ENCODE data around the gene FXN.
"Not testable (repeated sequence)": the region's sequence is repeated elsewhere in the genome, so short reads cannot be mapped to it uniquely, and the experiment has no call there.

FXN gene

DNA sequence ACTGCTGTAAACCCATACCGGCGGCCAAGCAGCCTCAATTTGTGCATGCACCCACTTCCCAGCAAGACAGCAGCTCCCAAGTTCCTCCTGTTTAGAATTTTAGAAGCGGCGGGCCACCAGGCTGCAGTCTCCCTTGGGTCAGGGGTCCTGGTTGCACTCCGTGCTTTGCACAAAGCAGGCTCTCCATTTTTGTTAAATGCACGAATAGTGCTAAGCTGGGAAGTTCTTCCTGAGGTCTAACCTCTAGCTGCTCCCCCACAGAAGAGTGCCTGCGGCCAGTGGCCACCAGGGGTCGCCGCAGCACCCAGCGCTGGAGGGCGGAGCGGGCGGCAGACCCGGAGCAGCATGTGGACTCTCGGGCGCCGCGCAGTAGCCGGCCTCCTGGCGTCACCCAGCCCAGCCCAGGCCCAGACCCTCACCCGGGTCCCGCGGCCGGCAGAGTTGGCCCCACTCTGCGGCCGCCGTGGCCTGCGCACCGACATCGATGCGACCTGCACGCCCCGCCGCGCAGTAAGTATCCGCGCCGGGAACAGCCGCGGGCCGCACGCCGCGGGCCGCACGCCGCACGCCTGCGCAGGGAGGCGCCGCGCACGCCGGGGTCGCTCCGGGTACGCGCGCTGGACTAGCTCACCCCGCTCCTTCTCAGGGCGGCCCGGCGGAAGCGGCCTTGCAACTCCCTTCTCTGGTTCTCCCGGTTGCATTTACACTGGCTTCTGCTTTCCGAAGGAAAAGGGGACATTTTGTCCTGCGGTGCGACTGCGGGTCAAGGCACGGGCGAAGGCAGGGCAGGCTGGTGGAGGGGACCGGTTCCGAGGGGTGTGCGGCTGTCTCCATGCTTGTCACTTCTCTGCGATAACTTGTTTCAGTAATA is at the start of gene FXN:
Gene FXN (plus strand): TSS at position 315 of the 871 bp plus-strand sequence. CDS start 31 bp downstream, at position 346.
- DNase-seq (ENCODE audit: low spot score) (peak; percentile 70), FAIRE-seq (no peak)

DNA sequence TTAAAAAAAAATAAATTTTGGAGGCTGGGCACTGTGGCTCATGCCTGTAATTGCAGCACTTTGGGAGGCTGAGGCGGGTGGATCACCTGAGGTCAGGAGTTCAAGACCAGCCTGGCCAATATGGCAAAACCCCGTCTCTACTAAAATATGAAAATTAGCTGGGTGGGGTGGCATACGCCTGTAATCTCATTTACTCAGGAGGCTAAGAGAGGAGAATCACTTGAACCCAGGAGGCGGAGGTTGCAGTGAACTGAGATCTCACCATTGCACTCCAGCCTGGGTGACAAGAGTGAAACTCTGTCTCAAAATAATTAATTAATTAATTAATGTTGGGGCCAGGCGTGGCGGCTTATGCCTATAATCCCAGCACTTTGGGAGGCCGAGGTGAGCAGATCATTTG is 48.6 kb upstream of the FXN start:
- not testable (repeated sequence) for DNase-seq (ENCODE audit: low spot score); FAIRE-seq

DNA sequence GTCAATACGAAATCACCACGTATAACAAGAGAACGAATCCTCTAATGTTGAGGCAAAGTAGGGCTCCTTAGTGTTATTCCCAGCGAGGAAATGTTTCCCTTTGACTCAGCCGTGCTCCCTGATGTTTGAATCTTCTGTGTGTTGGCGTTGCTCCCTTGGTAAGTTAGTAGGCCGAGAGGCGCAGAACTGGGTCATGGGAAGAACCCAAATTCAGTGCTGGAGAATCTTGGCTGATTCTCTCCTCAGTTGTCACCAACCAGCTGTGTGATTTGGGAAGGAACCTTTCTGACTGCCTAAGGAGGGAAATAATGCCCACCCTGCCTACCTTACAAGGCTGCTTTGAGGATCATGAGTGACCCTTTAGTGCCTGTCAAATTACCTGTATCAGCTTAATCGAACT is 44.1 kb upstream of the FXN start:
- DNase-seq (ENCODE audit: low spot score) (no peak), FAIRE-seq (no peak)

DNA sequence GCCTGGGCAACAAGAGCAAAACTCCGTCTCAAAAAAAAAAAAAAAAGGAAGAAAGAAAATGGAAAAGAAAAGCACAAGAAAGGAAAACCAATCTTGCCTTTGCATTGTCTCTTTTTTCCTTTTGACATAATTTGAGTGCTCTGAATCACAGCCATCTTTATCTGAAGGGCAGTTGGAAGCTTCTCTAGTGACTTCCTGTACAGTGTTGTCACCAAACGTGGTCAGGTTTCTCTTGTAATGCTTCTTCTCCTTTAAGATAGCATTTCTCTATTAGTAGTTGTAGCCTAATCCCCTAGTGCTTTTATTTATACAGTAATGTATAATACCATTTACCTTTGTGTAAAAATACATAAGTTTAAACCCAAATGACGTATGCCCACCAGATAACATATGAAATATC is 39.8 kb upstream of the FXN start:
- DNase-seq (ENCODE audit: low spot score) (no peak), FAIRE-seq (no peak)

DNA sequence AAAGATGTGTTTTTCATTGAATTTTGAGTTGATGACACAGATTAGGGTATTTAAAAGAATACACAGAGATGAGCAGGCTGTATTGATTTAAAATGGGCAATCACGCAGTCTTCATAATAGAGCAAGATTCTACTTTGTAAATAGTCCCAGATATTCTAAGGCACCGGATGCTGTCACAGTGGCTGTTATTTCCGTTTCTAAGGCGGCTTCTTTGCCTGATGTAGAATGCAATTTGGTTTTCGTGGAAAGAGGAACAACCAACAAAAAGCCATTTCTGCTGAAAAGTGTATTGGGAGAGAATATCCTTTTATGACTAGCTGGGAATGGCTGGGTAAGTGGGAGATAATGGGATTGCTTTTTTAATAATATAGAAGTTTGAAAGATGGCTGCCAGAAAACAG is 39.1 kb upstream of the FXN start:
- FAIRE-seq (no peak), DNase-seq (ENCODE audit: low spot score) (no peak)

DNA sequence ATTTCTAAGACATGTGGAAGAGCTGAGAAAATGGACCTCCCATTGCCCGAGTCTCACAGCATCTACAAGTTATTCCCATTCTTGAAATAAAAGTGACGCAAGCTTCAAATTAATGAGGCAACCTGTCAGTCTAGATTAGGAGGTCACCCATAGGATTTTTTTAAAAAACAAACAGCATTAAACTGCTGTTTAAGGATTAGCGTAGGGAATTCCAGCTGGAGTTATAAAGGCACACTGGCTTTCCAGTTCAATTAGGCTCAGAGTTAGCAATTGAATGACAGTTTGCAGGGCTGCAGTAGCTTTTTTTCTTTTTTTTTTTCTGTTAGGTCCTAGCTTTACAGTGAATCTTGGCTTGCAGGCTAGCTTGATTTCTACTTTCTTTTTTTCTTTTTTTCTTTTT is 37.9 kb upstream of the FXN start:
- FAIRE-seq = no peak

DNA sequence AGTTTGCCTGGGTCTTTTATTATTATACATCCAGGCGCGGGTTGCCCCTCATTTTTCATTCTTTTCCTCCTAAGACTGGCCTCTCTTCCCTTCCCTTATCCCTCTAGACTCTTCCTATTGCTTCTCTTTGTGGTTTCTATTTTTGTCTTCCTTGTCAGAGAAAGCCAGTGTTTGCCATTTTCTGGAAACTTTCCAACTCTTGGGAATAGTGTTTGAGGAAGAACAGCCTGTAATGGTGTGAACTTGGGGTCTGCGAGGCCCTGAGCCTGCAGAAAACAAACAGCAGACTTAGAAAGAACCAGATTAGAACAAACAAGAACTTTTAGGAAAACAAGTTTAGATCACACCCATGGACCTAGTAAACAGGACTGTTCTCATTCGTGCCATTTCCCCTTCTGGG is 37.2 kb upstream of the FXN start:
- FAIRE-seq (no peak), DNase-seq (ENCODE audit: low spot score) (no peak)

More for the DNA sequence above, 37.9 kb upstream of the FXN start:
- DNase-seq (ENCODE audit: low spot score) = no peak

DNA sequence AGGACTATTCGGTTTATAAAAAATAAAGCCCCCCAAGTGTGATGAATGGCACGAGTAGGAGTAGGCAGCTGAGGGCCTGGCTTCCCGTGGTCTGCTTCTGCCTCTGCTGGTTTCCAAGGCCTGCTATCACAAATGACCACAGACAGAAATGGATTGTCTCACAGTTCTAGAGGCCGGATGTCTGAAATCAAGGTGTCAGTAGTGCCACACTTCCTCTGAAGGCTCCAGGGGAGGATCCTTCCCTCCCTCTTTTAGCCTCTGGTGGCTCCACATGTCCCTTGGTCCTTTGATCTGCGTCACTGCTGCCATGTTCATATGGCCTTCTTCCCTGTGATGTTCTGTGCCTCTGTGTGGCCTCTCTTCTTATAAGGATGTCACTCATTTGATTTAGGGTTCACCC is 36.7 kb upstream of the FXN start:
- DNase-seq (ENCODE audit: low spot score) (no peak), FAIRE-seq (no peak)

DNA sequence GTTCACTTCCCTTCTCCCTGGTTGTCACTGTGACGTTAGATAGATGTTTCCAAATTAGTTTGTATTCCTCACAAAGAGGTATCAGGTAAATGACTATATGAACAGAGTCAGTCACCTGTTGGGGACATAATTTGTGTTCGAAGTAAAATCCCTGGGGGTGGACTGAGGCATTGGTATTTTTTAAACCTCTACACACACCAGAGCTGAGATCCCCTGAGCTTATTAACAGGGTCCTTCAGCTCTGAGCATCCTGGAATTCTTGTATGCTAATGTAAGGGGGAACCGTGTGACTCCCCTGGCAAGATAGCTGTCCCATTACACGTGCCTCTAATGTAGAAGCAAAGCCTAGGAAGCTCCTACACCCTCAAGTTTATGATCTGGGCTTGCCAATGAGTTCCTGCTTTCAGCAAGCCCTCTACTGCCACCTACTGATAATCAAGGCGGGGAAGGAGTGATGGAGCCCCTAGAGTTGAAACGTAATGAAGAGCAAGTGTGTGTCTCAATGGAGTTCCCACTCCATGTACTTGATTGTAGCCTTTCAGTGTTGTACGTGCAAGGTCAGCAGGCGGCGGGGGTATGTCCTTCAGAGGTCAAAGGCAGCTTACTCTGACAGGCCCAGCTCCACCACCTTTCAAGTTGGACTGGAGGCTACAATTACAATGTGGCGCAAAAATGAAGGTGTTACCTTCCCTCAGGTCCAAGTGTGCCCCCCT is 36.0 kb upstream of the FXN start:
- peak; percentile 37 for DNase-seq (ENCODE audit: low spot score)
- FAIRE-seq = no peak

DNA sequence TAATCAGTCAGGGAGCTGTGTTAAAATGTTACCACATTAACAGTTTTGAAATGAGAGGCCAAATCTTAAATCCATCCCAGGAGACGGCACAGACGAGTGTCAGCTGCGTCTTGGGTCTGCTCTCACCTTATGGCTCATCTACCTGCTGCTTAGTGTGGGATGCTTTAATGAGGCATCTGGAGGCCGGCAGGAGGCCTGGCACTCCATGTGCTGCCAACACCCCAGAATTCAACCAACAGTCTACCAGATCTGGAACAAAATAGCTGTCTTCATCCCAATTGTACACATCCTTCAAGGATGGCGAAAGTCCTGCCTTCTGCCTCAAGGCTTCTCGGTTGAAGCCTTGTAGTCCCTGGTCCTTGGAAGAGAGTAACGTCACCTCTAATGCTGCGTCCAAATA is 33.6 kb upstream of the FXN start:
- FAIRE-seq = no peak
- no peak for DNase-seq (ENCODE audit: low spot score)

DNA sequence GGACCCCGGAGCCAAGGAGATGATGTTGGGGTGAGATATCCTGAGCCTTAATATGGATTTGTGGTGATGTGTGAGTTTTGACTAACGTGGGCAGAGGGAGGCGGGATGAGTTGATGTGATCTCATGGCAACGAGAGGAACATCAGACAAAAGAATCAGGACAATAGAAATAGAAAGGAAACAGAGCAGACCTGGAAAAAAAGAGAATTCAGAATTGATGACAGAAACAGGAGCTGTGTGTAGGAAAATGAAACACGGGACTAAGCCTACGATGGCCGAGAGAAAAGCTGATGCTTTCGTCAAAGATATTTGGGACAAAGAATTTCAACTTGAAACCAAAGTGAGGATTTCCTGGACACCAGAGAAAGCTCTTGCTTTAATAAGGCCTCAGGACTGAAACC is 32.5 kb upstream of the FXN start:
- no peak for FAIRE-seq
- no peak for DNase-seq (ENCODE audit: low spot score)

DNA sequence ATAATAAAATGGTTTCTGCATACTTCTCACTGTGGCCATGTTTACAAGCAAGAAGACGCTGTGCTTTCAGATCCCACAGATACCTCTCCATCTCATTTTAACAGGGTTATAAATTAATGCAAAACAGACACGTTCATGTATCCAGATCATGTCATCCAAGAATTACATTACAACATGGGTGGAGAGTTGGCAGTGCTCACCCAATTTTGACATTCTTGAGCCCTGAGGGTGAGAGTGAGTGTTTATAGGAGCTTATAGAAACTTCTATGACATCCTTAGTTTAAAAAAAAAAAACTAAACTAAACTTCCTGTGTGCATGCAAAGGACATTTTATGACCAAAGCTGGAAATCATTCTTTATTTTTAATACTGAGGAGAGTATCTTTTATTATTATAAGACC is 30.7 kb upstream of the FXN start:
- no peak for FAIRE-seq
- DNase-seq (ENCODE audit: low spot score) = no peak

DNA sequence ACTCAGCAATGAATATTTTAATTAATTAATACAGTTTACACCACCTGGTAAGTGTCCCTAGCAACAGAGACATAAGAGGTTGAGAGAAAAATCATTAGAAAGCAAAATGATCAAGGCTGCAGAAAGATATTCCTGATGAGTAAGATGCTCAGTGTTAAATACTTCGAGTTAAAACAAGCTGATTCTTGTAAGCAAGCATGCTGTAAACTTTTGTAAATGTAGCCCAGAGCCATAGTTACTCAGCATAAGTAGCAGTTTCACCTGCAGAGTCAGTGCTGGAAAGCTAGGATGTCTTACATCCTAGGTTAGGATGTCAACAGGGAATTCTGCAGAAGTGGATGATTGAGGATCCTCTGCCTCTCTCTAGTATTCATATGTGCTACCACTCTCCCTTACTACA is 25.8 kb upstream of the FXN start:
- FAIRE-seq = no peak
- no peak for DNase-seq (ENCODE audit: low spot score)

DNA sequence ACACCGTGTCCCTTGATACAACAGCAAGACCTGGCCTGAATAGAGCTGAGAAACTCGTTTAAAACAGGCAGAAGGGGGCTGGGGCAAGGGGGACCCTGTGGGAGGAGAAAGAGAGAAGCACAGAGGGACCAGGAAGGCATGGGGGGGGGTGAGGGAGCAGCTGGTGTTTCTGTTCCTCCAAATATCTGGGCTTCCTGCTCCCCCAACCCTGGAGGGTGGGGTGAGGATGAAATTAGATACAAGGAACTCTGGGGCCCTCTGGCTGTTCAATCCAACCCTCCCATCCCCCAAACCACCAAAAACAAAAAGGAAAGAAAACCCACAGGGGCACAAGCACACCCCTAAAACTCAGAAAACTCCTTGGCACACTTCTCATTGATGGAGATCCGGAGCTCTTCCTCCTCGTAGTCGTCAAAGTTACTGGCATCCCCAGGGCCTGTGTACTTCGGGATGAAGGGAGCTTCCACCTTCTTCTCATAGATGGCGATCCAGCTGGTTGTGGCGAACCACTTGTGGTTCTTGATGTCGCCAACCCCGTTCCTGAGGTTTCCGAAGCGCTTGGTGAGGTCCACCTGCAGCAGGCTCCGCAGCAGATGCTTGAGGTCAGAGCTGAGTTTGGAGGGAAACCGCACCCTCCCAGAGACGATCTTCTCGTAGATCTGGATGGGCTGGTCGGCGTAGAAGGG is 22.7 kb upstream of the FXN start:
- DNase-seq (ENCODE audit: low spot score) (no peak), FAIRE-seq (no peak)

DNA sequence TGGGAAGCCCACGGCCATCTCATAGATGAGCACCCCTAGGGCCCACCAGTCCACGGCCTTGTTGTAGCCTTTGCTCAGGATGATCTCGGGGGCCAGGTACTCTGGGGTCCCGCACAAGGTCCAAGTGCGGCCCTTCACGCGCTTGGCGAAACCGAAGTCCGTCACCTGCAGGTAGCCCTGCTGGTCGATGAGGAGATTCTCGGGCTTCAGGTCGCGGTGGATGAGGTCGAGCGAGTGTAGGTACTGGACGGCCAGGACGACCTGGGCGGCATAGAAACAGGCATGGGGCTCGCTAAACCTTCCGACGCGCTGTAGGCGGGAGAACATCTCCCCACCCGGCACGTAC is 22.2 kb upstream of the FXN start:
- FAIRE-seq (no peak), DNase-seq (ENCODE audit: low spot score) (no peak)

DNA sequence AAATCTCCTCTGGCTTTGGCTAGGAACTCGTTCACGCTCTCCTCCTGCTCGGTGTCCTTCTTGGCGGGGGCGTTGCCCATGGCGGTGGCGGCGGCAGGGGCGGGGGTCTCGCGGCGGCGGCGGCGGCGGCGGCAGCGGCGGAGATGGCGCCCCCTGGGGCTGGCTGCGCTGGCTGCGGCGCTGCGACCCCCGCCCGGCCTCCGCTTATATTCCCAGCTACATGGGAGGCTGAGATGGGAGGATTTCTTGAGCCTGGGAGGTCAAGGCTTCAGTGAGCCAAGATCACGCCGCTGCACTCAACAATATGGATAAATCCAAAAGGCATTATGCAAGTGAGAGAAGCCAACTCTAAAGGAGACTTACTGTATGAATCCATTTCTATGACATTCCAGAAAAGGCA is 21.5 kb upstream of the FXN start, which contains the start of gene PRKACG:
Gene PRKACG (minus strand): TSS at position 101 of the 400 bp plus-strand sequence. CDS start 21 bp downstream, at position 80.
- FAIRE-seq = no peak

DNA sequence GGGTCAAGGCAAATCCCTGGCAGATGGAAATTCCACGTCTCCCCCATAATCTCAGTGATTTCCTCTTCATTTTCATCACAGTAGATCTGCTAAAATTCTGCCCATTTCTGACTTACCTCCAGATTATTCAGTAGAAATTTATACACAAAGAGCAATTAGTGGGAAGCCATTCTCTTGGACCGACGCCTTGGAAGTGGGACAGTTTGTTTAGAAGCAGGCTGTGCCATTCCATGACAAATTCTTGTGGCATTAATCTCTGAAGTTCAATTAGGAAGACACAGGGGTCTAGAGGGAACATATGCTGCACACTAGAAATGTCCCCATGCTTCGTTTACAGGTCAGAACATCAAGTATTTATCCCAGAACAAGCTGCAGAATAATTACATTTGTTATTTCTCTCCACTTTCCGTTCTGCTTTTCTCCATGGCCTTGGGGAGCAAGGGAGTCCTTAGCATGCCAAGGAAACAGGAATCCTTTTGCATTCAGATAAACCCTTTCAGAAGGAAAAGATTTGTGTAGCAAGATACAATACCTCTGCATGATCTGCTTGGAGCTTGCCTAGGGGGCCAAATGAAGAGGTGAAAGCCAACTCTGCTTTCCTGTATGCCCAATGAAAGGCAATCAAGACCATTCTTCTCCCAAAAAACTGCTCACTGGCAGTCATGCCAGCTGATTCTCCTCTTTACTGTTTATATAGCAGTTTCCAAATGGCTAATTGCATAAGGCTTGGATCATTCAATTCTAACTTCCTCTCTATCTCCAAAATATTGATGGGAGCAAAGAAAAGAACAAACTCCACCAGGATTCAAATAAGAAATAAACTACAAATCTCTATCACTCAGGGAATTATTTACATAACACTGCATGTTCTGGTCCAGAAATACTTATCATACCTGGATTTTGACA is 19.1 kb upstream of the FXN start:
- FAIRE-seq = no peak

More for the DNA sequence above, 21.5 kb upstream of the FXN start, which contains the start of gene PRKACG:
- DNase-seq (ENCODE audit: low spot score) = no peak

DNA sequence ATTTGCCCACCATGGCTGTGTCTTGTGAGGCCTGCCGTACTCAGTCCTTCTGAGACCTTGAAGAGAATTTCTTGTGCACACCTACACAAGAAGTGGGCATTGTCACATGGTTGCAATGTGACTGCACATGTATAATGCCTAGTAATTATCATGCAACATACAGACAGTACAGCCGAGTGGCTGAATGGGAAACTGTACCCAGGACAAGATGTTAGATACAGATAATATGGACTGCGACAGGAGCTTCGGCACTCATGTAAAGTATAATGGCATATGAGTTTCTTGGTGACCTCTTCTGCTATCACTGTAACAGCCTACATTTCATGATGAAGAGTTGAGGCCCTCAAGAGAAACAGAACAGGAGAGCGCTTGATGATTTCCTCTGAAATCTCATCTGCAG is 16.8 kb upstream of the FXN start:
- FAIRE-seq (no peak), DNase-seq (ENCODE audit: low spot score) (no peak)

More for the DNA sequence above, 19.1 kb upstream of the FXN start:
- no peak for DNase-seq (ENCODE audit: low spot score)

DNA sequence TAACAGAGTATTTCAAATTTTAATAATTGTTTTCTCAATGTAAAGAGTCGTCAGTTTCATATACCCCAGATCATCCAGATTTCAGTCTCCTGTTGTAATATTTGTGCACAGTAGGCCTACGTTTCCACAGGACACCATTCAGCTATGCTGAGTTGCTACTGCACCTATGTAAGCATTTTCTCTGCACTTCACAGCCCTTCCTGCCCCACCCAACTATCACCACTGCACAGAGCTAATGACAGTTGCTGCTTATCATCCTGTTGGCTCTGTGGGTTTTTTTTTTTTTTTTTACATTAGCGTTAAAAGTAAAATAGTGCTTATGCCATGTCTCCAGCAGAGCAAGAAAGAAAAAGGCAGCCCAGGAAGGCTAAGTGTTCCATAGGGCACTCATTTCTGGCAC is 15.7 kb upstream of the FXN start:
- DNase-seq (ENCODE audit: low spot score) = no peak
- no peak for FAIRE-seq

DNA sequence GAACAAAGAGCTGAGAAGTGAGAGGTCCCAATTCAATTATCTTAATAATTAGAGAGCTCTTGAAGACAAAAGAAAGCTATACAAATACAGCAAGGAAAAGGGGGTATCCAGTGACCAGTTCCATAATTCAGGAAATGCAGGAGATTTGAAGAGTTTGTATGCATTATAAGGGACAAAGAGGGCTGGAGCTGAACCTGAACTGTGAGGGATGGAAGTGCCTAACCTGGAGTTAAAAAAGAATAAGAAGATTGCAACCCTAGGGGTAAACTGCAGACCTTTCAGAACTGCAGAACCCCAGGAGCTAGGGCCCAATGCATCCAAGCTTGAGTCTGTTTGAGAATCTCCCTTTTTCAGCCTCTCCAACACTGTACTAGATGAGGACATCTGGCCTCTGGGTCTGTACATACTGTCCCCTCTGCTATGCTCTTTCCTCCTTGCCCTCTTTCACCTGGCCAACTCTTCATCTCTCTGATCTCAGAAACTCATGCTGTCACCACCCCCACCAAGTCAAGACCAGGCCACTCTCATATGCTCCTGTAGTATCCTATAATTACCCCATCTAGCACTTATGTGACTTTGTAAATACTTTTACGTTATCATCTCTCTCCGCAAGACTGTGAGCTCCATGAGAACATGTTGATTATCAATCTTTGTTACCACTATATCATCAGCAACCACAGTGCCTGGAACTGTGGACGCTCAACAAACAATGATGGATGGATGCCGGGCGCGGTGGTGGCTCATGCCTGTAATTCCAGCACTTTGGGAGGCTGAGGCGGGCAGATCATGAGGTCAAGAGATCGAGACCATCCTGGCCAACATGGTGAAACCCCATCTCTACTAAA is 15.0 kb upstream of the FXN start:
- DNase-seq (ENCODE audit: low spot score) = no peak
- no peak for FAIRE-seq
